ENCODE results near the gene LYSMD1.
"Not testable (repeated sequence)": the region's sequence is repeated elsewhere in the genome, so short reads cannot be mapped to it uniquely, and the experiment has no call there.

Gene LYSMD1

GRCh38 chr1:151165738-151166504, at the start of gene LYSMD1, which contains the start of gene SCNM1:
LYSMD1 (minus strand) TSS chr1:151165902; CDS start chr1:151165258, 644 bp downstream.
SCNM1 (plus strand) TSS chr1:151166144; CDS start chr1:151166153, 9 bp downstream.
- peak; percentile 86 to 93 for DNase-seq (ENCODE audit: low read depth in 2 of 2)

DNA sequence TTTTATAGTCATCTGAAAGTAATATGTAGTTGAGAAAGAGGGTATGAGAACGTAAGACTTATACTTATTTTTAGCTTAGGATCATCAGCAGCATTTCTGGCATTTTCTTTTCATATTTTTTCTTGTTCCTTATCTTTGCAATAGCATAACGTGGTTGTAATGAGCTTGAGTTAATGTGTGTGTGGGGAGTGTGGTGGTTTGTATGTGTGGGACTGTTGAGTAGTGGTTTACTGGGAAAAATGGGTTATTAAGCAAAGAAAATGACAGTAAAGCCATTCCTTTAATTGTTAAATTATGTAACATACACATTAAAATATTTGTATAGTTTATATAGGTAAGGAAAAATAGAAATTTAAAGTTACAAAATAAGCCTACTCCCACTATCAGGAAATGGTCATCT, 47.9 kb upstream of the LYSMD1 start:
- no peak for DNase-seq (ENCODE audit: low read depth in 2 of 2)

- DNase-seq (ENCODE audit: low read depth in 2 of 2): no peak
These were observed 46.4 kb upstream of the LYSMD1 start for GRCh38 chr1:151211972-151212705.

DNA sequence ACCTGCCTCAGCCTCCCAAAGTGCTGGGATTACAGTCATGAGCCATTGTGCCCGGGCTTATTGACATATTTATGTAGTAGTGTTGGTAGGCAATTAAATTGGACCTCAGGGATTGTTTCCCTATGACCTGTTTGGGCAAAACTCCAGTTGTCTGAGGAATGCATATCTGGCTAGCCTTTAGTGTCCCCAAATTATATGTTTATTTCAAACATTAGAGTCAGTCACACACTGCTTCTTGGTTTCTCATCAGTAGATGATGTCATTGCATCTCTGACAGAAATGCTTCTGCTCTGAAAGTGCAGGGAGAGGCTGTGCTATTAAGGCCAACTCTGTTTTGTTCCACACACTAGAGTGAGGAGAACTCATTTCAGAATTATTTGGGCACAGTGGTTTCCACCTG, 45.1 kb upstream of the LYSMD1 start:
- no peak for DNase-seq (ENCODE audit: low read depth in 2 of 2)

DNA sequence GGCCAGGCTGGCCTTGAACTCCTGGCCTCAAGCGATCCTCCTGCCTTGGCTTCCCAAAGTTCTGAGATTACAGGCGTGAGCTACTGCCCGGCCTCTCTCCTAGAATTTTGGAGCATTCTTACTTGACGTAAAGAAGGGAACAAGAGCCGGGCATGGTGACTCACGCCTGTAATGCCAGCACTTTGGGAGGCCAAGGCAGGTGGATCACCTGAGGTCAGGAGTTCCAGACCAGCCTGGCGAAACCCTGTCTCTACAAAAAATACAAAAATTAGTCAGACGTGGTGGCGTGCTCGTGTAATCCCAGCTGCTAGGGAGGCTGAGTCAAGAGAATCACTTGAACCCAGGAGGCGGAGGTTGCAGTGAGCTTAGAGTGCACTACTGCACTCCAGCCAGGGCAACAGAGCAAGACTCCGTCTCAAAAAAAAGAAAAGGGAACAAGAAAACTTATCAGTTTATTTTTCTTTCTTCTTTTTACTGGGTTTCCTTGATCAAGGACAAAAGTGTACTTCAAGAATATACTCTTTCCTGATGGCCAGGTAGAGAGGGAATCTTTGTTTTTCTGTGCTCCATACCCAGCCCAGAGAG, 39.8 kb upstream of the LYSMD1 start:
- not testable (repeated sequence) for DNase-seq (ENCODE audit: low read depth in 2 of 2)

GRCh38 chr1:151199873-151200581, 34.3 kb upstream of the LYSMD1 start:
- DNase-seq (ENCODE audit: low read depth in 2 of 2): no peak

DNA sequence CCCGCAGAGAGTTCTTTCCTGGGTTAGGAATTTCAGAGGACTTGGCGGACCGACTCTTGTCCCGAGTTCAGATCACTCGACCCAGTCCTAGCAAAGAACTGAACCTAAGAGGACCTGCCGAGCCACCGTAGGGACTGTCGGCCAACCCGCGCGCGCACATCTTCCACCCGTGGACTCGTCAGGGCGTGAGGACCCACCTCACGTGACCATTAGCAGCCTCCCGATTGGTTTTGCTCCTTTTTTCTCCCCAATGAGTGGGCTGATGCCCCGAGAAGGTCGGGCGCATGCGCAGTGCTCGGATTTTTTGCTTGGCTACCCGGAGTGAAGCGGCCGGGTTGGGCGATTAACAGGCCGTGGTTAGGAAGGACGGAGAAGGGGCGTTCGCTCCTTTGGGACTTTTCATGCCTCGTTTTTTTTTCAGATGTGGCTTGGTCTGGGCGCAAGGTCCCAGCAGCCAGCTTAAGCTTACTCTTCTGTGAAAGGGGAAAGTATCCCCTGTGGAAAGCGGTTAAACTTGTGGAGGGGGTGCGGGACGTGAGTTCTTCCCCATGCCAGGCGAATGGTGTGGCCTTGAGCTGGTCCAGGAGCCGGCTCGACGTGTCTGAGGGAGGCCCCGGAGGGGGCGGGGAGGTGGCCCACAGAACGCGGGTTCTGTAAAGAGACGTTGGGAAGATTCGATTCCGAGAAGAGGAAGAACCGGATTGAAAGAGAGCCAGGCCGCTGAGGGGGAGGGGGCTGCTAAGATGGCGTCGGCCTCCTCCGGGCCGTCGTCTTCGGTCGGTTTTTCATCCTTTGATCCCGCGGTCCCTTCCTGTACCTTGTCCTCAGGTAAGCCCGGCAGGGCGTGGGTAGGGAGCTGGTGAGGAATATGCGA, 32.8 kb upstream of the LYSMD1 start, which contains the start of gene PIP5K1A:
Gene PIP5K1A, plus strand, starts transcription at position 299 of the 874 bp plus-strand sequence. Its CDS starts 445 bp downstream, at position 744.
- DNase-seq (ENCODE audit: low read depth in 2 of 2): peak; percentile 95 to 97

GRCh38 chr1:151197863-151198253, 32.2 kb upstream of the LYSMD1 start:
- DNase-seq (ENCODE audit: low read depth in 2 of 2): no peak

DNA sequence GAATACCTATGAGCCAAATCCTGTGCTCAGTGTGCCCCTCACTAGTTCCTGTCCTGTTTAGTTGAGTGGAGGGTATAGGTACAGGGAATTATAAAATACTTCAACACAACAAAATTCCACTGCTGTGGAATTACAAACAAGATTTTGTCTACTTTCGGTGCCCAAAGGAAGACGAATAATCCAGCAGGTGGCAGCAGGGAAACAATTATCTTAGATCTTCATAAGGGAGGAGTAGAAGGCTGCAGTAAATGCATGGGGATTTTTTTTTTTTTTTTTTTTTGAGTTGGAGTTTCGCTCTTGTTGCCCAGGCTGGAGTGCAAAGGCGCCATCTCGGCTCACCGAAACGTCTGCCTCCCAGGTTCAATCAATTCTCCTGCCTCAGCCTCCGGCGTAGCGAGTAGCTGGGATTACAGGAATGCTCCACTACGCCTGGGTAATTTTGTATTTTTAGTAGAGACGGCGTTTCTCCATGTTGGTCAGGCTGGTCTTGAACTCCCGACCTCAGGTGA, 30.6 kb upstream of the LYSMD1 start:
- DNase-seq (ENCODE audit: low read depth in 2 of 2): peak in 1 of 2 donors; percentile 24

- not testable (repeated sequence) for DNase-seq (ENCODE audit: low read depth in 2 of 2)
These were observed 29.3 kb upstream of the LYSMD1 start for GRCh38 chr1:151194894-151195594.

DNA sequence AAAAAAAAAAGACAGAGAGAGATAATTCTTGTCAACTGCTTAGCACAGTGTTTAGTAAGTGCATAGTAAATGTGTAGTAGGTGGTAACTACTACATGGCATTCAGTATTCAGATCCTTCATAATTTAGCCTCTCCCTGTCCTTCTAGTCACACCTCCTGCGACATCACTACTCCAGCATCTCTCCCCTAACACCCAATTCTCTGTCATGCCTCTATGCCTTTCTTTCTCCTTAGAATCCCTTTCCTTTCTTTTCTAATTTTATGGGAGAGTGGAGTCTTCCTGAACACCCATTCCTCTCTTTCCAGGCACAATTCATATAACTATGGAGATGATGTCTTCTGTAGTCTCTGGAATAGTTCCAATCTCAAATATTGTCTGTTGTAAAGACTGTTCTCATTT, 28.2 kb upstream of the LYSMD1 start:
- DNase-seq (ENCODE audit: low read depth in 2 of 2): no peak

DNA sequence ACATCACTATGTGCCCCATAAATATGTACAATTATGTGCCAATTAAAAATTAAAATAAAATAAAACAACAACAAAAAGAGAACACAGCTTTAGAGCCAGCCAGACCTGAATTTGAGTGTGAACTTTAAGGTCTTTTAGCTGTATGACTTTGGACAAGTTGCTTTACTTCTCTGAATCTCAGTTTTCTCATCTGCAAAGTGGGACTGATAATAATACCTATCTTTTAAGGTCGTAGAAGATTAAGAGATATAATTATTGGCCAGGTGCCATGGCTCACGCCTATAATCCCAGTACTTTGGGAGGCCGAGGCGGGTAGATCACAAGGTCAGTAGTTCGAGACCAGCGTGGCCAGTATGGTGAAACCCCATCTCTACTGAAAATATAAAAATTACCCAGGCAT, 27.6 kb upstream of the LYSMD1 start:
- DNase-seq (ENCODE audit: low read depth in 2 of 2): no peak

- DNase-seq (ENCODE audit: low read depth in 2 of 2): no peak
These were observed 26.3 kb upstream of the LYSMD1 start for GRCh38 chr1:151192047-151192446.

- DNase-seq (ENCODE audit: low read depth in 2 of 2): peak; percentile 69 to 76
These were observed 24.1 kb upstream of the LYSMD1 start, which contains the start of gene VPS72 for GRCh38 chr1:151189637-151190445. VPS72 (minus strand) TSS chr1:151190197; CDS start chr1:151190121, 76 bp downstream.

- DNase-seq (ENCODE audit: low read depth in 2 of 2): not testable (repeated sequence)
These were observed 23.0 kb upstream of the LYSMD1 start for GRCh38 chr1:151188667-151189066.

GRCh38 chr1:151187205-151187604, 21.5 kb upstream of the LYSMD1 start:
- DNase-seq (ENCODE audit: low read depth in 2 of 2): no peak

GRCh38 chr1:151184211-151184610, 18.5 kb upstream of the LYSMD1 start:
- DNase-seq (ENCODE audit: low read depth in 2 of 2): no peak

- DNase-seq (ENCODE audit: low read depth in 2 of 2): no peak
These were observed 10.9 kb upstream of the LYSMD1 start for GRCh38 chr1:151176514-151177045.

DNA sequence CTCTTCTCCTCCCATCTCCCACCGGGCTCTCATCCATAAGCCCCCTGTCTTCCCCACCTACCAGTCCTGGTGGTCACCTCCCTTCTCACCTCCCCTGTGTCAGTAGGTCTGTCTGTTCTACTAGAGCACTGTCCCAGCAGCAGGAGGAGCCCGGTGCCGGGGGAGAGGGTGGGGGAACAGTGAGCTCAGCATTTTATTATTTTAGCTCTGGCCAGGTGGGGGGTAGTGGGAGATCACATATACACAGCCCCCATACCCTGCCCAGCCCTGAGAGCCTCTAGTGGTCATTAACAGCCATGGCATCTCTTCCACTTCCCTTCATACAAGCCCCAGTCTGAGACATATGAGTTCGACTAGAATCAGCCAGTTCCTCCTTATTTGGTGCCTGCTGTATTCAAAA, 10.2 kb upstream of the LYSMD1 start, which contains the start of gene TMOD4:
Gene TMOD4, minus strand, starts transcription at position 119 of the 400 bp plus-strand sequence. CDS start 1,106 bp downstream, outside the sequence.
- DNase-seq (ENCODE audit: low read depth in 2 of 2): no peak
